ENCODE data around the gene LRRC15.

The LRRC15 gene

DNA sequence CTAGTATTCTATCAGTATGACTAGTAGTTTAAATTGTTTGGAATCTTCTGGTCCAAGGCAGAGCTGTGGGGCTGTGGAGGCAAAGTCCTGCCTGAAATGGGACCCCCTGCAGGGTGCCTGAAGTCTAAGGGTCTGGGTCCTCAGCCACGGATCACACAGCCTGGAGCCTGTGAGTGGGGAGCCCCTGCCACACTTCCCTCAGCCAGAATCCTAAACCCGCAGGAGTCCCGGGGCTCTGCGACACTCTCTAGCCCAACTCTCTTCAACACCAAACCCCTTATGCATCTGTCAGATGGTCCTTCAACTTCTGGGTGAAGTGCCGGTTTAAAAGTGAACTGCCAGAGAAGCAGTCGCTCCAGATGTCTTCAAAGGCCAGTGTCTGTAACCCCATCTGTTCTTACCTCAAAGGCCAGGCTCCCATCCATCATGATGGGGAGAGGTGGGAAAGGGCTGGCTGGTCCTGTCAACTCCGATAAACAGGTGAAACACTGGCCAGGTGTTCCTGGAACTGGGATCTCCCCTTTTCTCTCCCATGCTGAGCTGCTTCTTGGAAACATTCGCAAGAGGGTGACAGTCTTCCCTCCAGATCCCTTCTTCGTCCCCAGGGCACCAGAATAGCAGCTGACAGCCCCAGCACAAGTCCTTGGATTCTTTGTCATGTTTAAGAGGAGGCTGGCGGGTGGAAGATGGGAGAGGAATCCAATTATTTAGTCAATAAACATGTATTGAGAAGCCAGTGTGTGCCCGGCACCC lies 64.0 kb downstream of the LRRC15 start:
- H3K79me1 ChIP-seq (ENCODE audit: low read depth, low read length), result no peaks in the 10 kb centered on the region
- no peak overlapping the region for H2BK12ac ChIP-seq (ENCODE audit: low read length)
- H4K8ac ChIP-seq (ENCODE audit: low read depth, low read length), result no peak overlapping the region
- H3K4me2 ChIP-seq (ENCODE audit: insufficient read depth, low read length, poor library complexity, severe bottlenecking), result no peak overlapping the region
- H3K4me1 ChIP-seq (ENCODE audit: control insufficient read depth in 2 of 2, insufficient read depth in 1 of 2, low read depth in 1 of 2, low read length in 2 of 2), result peaks cover 15 to 35% of the 10 kb centered on the region in 2 donors
- no peak overlapping the region for H4K91ac ChIP-seq (ENCODE audit: low read depth, low read length, poor library complexity)
- peak overlapping the region; percentile 62 for H2AFZ ChIP-seq (ENCODE audit: low read length)
- no peak overlapping the region for H2BK120ac ChIP-seq (ENCODE audit: low read depth, low read length)
- H3K9me3 ChIP-seq (replicated peaks in 1 of 2; ENCODE audit: control insufficient read depth in 2 of 2, insufficient read depth in 1 of 2, low read depth in 1 of 2, low read length in 2 of 2), result peaks cover 0 to 4% of the 10 kb centered on the region in 2 donors
- H3K4me3 ChIP-seq (ENCODE audit: low read length in 2 of 2), result no peak overlapping the region
- H3K27ac ChIP-seq (replicated peaks; ENCODE audit: low read length), result no peak overlapping the region
- H3K23ac ChIP-seq (ENCODE audit: low read depth, low read length, poor library complexity), result no peak overlapping the region
- no peak overlapping the region for H2BK5ac ChIP-seq (ENCODE audit: low read length)
- H2AK5ac ChIP-seq (ENCODE audit: low read depth, low read length), result no peak overlapping the region
- no peak overlapping the region for H3K9ac ChIP-seq (ENCODE audit: low read depth, low read length, poor library complexity)
- H3K27me3 ChIP-seq (ENCODE audit: control insufficient read depth in 3 of 3, insufficient read depth in 3 of 3, low read depth in 1 of 3, low read length in 3 of 3), result peaks cover 0 to 12% (median 0%) of the 10 kb centered on the region in 3 experiments
- H3K18ac ChIP-seq (ENCODE audit: low read length), result peak overlapping the region; percentile 34
- H3K36me3 ChIP-seq (replicated peaks in 1 of 2; ENCODE audit: control insufficient read depth in 2 of 2, insufficient read depth in 2 of 2, low read length in 2 of 2), result no peaks in the 10 kb centered on the region
- DNase-seq (ENCODE audit: low spot score), result no peak
- no peak overlapping the region for H3K14ac ChIP-seq (ENCODE audit: low read length)
- no peak overlapping the region for H2BK15ac ChIP-seq (ENCODE audit: low read length)
- no CpG with 5 or more reads among the region's 11 CpGs for WGBS, 2 donors (ENCODE audit: extremely low coverage in 2 of 2, insufficient read length in 2 of 2, insufficient replicate concordance in 1 of 2)
- no peak overlapping the region for H3K4ac ChIP-seq (ENCODE audit: low read length)
